ENCODE measurements around the gene PRDM5. TPM values are rescaled to one million over a fixed set of nuclear protein-coding genes. Genes with fewer than 3 reads are reported as not detected.

Gene PRDM5
- total RNA-seq, 2 experiments from 2014 or later: 0.20 to 0.57 TPM

DNA sequence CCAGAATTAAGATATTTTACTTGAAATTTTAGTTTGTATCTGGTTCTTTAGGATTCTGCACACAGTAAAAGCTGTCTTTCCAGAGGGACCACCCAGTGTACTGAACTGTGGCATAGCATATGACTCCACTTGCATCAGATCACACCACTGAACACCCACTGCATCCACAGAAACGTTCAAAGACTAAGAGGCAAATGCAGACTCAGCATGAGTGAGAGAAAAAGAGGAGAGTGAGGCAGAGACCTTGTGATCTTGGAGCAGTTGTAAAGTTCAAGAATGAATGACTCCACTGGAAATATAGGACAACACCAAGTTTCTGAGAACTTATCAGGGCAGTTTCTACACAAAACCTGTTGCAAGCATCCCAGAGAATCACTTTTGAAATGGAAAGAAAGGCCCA is 20.8 kb downstream of the PRDM5 start:
- Mint-ChIP-seq H3K4me3 (no peak overlapping the region), H3K27ac (no peak overlapping the region), H3K36me3 (ENCODE audit: low read depth) (no peaks in the 10 kb centered on the region), H3K9me3 (no peaks in the 10 kb centered on the region), H3K27me3 (ENCODE audit: low read depth) (peaks cover 2% of the 10 kb centered on the region), H3K4me1 (ENCODE audit: low read depth) (peaks cover 5% of the 10 kb centered on the region)
- DNase-seq: no peak
- CTCF ChIA-PET: no interaction called here
- intact Hi-C loops (cut with micrococcal nuclease): no loop called here

DNA sequence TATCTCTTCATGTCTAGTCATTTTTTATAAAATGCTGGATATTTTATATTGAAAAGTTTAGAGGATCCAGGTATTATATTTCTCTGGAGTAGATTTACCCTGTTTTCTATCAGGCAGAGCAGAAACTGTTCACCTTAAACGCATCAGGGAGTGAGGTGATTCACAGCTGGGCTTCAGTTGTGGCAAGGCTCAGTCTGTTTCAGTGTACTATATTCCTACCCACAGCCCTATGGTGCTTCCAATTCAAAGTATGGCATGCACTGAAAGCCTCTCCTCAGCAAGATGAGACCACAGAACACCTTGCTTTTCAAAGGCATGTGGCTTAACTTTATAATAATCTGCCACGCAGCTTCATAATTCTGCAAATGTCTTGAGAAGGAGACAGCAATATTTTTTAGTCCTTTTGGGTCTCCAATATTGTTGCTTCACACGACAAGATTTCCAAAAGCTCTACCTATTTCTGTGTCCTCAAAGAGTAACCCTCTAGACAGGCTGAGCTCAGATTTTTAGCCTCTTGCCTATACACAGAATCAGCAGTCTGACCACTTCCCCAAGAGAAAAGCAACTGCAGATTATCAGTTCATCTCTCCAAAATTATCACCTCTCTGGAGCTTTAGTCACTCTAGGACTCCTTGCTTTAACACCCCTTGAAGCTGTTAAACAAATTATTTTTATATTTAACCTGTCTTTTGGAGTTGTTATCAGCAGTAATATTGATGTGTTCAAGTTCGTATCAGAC is 24.4 kb downstream of the PRDM5 start:
- no peaks in the 10 kb centered on the region for H3K36me3 Mint-ChIP-seq (ENCODE audit: low read depth)
- CTCF ChIA-PET: no interaction called here
- peaks cover 5% of the 10 kb centered on the region for H3K4me1 Mint-ChIP-seq (ENCODE audit: low read depth)
- H3K4me3 Mint-ChIP-seq: no peak overlapping the region
- no peaks in the 10 kb centered on the region for H3K9me3 Mint-ChIP-seq
- no peak overlapping the region for H3K27ac Mint-ChIP-seq
- no peak for DNase-seq
- H3K27me3 Mint-ChIP-seq (ENCODE audit: low read depth): peaks cover 2% of the 10 kb centered on the region
- intact Hi-C loops (cut with micrococcal nuclease): no loop called here

DNA sequence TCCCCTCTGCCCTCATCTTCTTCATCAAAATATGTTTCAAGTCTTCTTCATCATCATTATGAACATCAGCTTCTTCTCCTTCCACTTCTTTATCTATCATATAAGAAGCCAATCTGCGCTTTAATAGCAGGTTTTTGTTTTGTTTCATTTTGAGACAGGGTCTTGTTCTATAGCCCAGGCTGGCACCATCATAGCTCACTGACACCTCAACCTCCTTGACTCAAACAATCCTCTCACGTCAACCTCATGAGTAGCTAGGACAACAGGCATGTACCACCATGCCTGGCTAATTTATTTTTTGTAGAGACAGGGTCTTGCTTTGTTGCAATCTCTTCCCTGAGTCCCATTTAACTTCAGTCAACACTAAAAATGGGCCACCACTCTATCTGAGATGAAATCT is 27.0 kb downstream of the PRDM5 start:
- intact Hi-C loops (cut with micrococcal nuclease): no loop called here
- peaks cover 13% of the 10 kb centered on the region for H3K9me3 Mint-ChIP-seq
- no peaks in the 10 kb centered on the region for H3K4me1 Mint-ChIP-seq (ENCODE audit: low read depth)
- CTCF ChIA-PET: no interaction called here
- no peak overlapping the region for H3K4me3 Mint-ChIP-seq
- no peak overlapping the region for H3K27ac Mint-ChIP-seq
- H3K36me3 Mint-ChIP-seq (ENCODE audit: low read depth): peaks cover 5% of the 10 kb centered on the region
- no peak for DNase-seq
- no peaks in the 10 kb centered on the region for H3K27me3 Mint-ChIP-seq (ENCODE audit: low read depth)

DNA sequence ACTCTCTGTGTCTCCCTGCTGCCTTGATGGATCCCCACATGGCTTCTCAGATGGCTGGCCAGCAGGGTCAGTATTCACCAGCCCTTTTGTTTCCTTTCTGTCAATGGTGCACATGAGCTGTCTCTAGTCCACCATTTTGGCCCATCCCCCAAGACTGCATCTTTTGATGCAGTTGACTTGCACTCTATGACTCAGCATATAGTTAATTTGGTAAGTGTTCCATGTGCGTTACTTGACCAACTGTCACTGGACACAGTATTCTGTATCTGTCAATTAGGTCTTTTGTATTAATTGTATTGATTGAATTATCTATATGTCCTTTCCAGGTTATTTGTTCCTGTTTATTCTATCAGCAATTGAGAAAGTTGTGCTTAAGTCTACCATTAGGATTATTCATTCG is 29.2 kb downstream of the PRDM5 start:
- CTCF ChIA-PET: no interaction called here
- H3K27ac Mint-ChIP-seq: no peak overlapping the region
- no peaks in the 10 kb centered on the region for H3K27me3 Mint-ChIP-seq (ENCODE audit: low read depth)
- H3K9me3 Mint-ChIP-seq: peaks cover 13% of the 10 kb centered on the region
- DNase-seq: no peak
- no peaks in the 10 kb centered on the region for H3K4me1 Mint-ChIP-seq (ENCODE audit: low read depth)
- no peak overlapping the region for H3K4me3 Mint-ChIP-seq
- intact Hi-C loops (cut with micrococcal nuclease): no loop called here
- H3K36me3 Mint-ChIP-seq (ENCODE audit: low read depth): peaks cover 5% of the 10 kb centered on the region

DNA sequence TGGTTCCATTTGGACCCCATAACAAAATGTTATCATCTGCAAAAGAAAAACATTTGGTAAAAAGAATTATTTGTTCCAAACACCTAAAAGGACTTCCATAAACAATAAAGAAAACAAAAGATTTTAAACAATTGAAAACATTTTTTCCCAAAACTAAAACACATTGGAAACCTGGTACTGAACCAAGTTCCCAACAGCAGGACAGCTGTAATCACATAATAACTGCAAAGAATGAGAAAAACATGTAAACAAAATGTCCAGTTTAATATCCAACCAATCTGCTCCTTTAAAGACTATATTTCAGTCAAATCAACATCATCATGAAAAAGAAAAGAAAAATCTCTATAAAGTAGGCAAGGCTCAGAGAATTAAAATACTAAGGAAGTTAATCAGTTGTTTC is 36.3 kb downstream of the PRDM5 start:
- CTCF ChIA-PET: no interaction called here
- no peak for DNase-seq
- no peaks in the 10 kb centered on the region for H3K4me1 Mint-ChIP-seq (ENCODE audit: low read depth)

DNA sequence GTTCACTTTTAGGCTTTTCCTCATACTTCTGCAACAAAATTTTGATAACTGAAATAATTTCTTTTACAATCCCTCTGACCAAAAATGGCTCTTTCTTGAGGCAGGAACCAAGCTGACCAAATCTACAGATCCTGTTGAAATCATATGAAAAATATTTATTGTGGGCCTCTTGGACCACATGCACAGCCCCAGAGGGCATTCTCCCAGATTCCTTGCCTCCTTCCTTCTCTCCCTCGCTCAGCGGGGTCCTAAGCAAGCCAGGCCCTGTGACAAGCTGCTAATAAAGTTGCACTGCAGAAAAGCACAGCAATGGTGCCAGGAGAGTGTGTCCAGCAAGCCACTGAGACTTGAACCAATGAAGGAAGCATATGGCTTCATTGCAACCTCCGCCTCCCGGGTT is 40.7 kb downstream of the PRDM5 start:
- H3K9me3 Mint-ChIP-seq: no peaks in the 10 kb centered on the region
- H3K27me3 Mint-ChIP-seq (ENCODE audit: low read depth): no peaks in the 10 kb centered on the region
- CTCF ChIA-PET: no interaction called here
- no peaks in the 10 kb centered on the region for H3K4me1 Mint-ChIP-seq (ENCODE audit: low read depth)
- DNase-seq: no peak
- no peak overlapping the region for H3K27ac Mint-ChIP-seq
- no peak overlapping the region for H3K4me3 Mint-ChIP-seq
- no peaks in the 10 kb centered on the region for H3K36me3 Mint-ChIP-seq (ENCODE audit: low read depth)
- intact Hi-C loops (cut with micrococcal nuclease): no loop called here

More for the DNA sequence above, 36.3 kb downstream of the PRDM5 start:
- no peak overlapping the region for H3K27ac Mint-ChIP-seq
- H3K36me3 Mint-ChIP-seq (ENCODE audit: low read depth): peaks cover 2% of the 10 kb centered on the region
- H3K27me3 Mint-ChIP-seq (ENCODE audit: low read depth): no peaks in the 10 kb centered on the region
- intact Hi-C loops (cut with micrococcal nuclease): no loop called here
- H3K4me3 Mint-ChIP-seq: no peak overlapping the region
- peaks cover 2% of the 10 kb centered on the region for H3K9me3 Mint-ChIP-seq

DNA sequence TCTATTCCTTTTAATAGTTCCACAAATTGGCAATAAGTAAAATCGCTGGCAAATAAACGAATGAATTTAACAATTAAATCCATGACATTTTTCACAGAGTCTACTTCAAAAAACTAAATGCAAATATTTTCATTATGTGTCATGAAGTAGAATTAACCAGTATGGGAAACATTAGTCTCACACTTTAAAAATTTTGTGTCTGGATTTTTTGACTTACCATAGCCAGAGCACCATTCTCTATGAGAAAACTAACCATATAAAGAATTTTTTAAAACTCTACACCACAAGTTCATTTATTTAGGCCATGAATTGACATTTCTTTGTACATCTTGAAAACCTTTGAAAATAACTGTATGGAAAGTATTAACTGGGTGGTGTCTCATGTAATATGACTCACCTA is 41.2 kb downstream of the PRDM5 start:
- CTCF ChIA-PET: no interaction called here
- no peaks in the 10 kb centered on the region for H3K36me3 Mint-ChIP-seq (ENCODE audit: low read depth)

DNA sequence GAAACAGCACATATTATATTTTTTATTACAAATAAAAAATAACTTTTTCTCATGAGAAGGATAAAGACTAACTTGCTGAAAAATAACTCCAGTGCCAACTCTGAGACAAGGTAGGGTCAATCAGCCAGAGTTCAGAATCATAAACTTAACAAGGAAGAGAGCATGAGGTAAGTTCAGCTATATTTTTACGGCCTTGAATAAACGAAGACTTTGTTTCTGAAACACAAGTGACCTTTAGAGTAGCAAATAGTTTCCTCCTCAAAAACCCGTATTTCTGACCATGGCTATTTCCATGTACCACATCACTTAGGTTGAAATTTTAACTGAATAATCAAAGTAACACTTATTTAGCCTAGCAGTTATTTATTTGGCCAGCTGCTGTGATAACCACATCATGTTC is 45.5 kb downstream of the PRDM5 start:
- Mint-ChIP-seq H3K27me3 (ENCODE audit: low read depth) (no peaks in the 10 kb centered on the region), H3K4me1 (ENCODE audit: low read depth) (no peaks in the 10 kb centered on the region), H3K36me3 (ENCODE audit: low read depth) (no peaks in the 10 kb centered on the region), H3K27ac (no peak overlapping the region), H3K4me3 (no peak overlapping the region), H3K9me3 (no peaks in the 10 kb centered on the region)
- CTCF ChIA-PET: no interaction called here
- no peak for DNase-seq
- intact Hi-C loops (cut with micrococcal nuclease): no loop called here

More for the DNA sequence above, 41.2 kb downstream of the PRDM5 start:
- Mint-ChIP-seq H3K27ac (no peak overlapping the region), H3K4me3 (no peak overlapping the region), H3K4me1 (ENCODE audit: low read depth) (no peaks in the 10 kb centered on the region), H3K27me3 (ENCODE audit: low read depth) (no peaks in the 10 kb centered on the region), H3K9me3 (no peaks in the 10 kb centered on the region)
- intact Hi-C loops (cut with micrococcal nuclease): no loop called here
- DNase-seq: no peak

DNA sequence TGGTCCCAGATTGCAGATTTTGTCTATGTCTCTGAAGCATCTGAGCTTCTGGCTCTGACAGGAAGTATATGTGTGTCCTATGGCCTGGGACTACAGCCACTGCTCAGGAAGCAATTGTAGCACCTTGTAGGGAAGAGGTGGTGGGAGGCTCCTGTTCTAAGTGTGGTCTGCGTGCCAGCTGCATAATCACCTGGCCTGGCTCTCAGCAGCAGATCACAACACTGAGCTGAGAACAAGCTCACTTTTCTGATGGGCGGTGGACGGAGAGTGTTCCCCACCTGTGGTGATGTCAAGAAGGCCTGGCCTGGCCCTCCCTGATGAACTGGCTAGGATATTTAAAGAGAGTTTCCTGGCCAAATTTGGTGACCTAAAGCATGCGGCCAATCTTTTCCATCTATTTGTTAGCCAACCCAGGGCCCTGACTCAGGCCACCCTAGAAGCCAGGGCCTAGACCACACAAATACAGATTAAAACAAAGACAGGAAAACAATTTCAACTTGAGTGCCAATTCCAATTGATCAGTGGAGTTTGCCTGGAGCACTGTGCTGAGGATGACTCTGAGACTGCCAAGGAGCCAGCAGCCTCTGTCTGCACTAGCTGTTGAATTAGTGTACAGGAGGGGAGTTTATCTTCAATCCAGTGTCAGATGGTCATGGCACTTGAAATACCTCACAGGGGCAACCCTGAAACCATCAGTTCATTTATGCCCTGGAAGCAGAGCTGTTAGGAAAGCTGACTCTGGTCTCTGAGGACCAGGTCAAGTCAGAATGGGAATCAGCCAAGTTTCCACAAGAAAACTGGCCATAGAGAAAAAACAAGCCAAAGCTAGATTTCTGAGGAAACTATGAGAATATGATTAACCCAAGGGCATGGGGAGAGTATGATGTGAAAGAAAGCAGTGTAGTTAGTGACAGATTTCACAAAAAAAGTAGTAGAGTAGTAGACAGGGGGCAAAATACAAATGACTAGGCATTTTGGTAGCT is 47.4 kb downstream of the PRDM5 start:
- H3K36me3 Mint-ChIP-seq (ENCODE audit: low read depth): no peaks in the 10 kb centered on the region
- H3K4me3 Mint-ChIP-seq: no peak overlapping the region
- intact Hi-C loops (cut with micrococcal nuclease): no loop called here
- no peaks in the 10 kb centered on the region for H3K4me1 Mint-ChIP-seq (ENCODE audit: low read depth)
- no peaks in the 10 kb centered on the region for H3K27me3 Mint-ChIP-seq (ENCODE audit: low read depth)
- DNase-seq: no peak
- CTCF ChIA-PET: interaction anchor here (0.7 to 1.5 kb wide), 3 partner anchors 13 to 159 kb away, joined by 3 read pairs; no protein-coding TSS in a partner anchor
- H3K9me3 Mint-ChIP-seq: no peaks in the 10 kb centered on the region
- H3K27ac Mint-ChIP-seq: no peak overlapping the region

DNA sequence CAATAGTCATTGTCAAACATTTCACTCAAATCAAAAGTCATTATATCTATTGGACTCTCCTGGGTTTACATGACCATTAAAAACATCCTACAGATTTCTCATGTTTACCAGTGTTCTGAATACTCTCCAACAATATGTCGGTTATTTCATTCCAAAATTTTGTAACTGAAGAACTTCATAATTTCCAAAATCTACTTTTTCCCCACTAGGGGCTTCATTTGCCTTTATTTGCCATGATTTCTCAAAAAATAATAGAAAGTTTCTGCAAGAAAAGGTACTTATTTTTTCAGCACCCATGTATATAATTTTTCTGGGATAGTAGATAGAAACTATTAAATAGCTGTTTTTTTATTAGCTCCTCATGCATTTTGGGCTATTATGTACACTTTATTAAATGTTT is 49.0 kb downstream of the PRDM5 start:
- H3K27me3 Mint-ChIP-seq (ENCODE audit: low read depth): no peaks in the 10 kb centered on the region
- no peak overlapping the region for H3K4me3 Mint-ChIP-seq
- CTCF ChIA-PET: interaction anchor here (0.5 kb wide), 1 partner anchor 72 kb away, joined by 3 read pairs; no protein-coding TSS in a partner anchor
- no peaks in the 10 kb centered on the region for H3K4me1 Mint-ChIP-seq (ENCODE audit: low read depth)
- no peak for DNase-seq
- no peaks in the 10 kb centered on the region for H3K36me3 Mint-ChIP-seq (ENCODE audit: low read depth)
- intact Hi-C loops (cut with micrococcal nuclease): no loop called here
- H3K9me3 Mint-ChIP-seq: no peaks in the 10 kb centered on the region
- no peak overlapping the region for H3K27ac Mint-ChIP-seq

DNA sequence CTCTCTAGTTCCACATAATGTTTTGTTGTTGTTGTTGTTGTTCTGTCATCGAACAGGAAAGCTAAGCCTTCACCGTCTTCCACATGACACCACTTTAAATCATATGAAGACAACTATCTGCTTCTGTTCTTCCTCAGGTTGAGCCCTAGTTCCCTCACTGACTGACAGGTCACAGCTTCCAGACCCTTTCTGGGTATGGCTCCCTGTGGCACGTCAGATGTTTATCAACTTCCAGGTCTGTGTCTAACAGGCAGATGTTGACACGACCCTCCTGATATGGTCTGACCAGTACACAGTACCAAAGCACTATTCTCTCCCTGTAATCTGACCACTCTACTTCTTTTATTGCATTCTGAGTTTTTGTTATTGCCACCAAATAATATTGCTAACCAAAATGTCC is 51.4 kb downstream of the PRDM5 start:
- Mint-ChIP-seq H3K27me3 (ENCODE audit: low read depth) (no peaks in the 10 kb centered on the region), H3K4me1 (ENCODE audit: low read depth) (no peaks in the 10 kb centered on the region), H3K27ac (no peak overlapping the region), H3K9me3 (no peaks in the 10 kb centered on the region), H3K4me3 (no peak overlapping the region), H3K36me3 (ENCODE audit: low read depth) (no peaks in the 10 kb centered on the region)
- CTCF ChIA-PET: no interaction called here
- intact Hi-C loops (cut with micrococcal nuclease): no loop called here
- DNase-seq: no peak

DNA sequence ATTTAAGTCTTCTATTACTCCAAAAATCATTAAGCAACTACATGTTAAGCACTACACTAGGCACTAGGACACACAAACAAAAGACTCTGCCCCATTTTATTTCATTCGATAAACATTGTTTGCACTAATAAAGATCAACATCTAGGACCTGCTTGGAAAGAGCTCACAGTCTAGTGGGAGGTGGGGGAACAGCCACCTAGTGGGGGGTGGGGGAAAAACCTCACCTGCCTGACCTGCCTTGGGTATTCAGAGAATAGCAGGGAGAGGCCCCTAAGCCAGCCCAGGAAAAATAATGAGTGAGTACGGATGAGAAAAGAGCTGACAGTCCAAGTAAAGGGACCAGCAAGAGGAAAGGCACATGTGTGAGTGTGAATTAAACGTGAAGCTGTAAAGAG is 52.2 kb downstream of the PRDM5 start:
- no peak overlapping the region for H3K27ac Mint-ChIP-seq
- no peaks in the 10 kb centered on the region for H3K9me3 Mint-ChIP-seq
- H3K4me1 Mint-ChIP-seq (ENCODE audit: low read depth): no peaks in the 10 kb centered on the region
- no peaks in the 10 kb centered on the region for H3K36me3 Mint-ChIP-seq (ENCODE audit: low read depth)
- H3K4me3 Mint-ChIP-seq: no peak overlapping the region
- no peaks in the 10 kb centered on the region for H3K27me3 Mint-ChIP-seq (ENCODE audit: low read depth)
- no peak for DNase-seq
- CTCF ChIA-PET: interaction anchor here (0.8 kb wide), 1 partner anchor 17 kb away, joined by 3 read pairs; no protein-coding TSS in a partner anchor
- intact Hi-C loops (cut with micrococcal nuclease): no loop called here

Measured in activated naive CD4-positive, alpha-beta T cell treated with anti-CD3 and anti-CD28 coated beads for 36 hours (primary cell).